Large intestine (tissue), 3 donors: ENCODE measurements around the gene USP49. TPM values are rescaled to one million over a fixed set of nuclear protein-coding genes. Genes with fewer than 3 reads are reported as not detected.

Experiments
- DNase-seq, 2 donors: peaks; one replicate each; pipeline versions ENCODE4 v3.0.0 to v3.0.0-alpha.2; 2013
- H3K27ac ChIP-seq: one replicate; pipeline ENCODE4 v1.5.1; 2013; ENCODE audit warnings: low read length
- H3K27me3 ChIP-seq: 2 replicates; pipeline ENCODE4 v1.6.1; 2013; ENCODE audit warnings: low read length; ENCODE audit not compliant: control insufficient read depth, insufficient read depth
- H3K36me3 ChIP-seq: 2 replicates; pipeline ENCODE4 v1.6.1; 2013; ENCODE audit warnings: low read length; ENCODE audit not compliant: control insufficient read depth, insufficient read depth
- H3K4me1 ChIP-seq: one replicate; pipeline ENCODE4 v1.6.1; 2013; ENCODE audit warnings: low read length; ENCODE audit not compliant: control insufficient read depth, insufficient read depth
- H3K4me3 ChIP-seq: one replicate; pipeline ENCODE4 v1.5.1; 2013; ENCODE audit warnings: low read length
- H3K9me3 ChIP-seq: one replicate; pipeline ENCODE4 v1.6.1; 2013; ENCODE audit warnings: mild to moderate bottlenecking, low read depth, low read length, moderate library complexity; ENCODE audit not compliant: control insufficient read depth
- WGBS: methylation state at CpG from one replicate; pipeline ENCODE4 v1.1.5; 2013; ENCODE audit warnings: low lambda C conversion rate; ENCODE audit not compliant: insufficient coverage; 5-methylcytosine and 5-hydroxymethylcytosine counted together
- polyA plus RNA-seq: library from polyadenylated mRNA; unstranded; fragments of 120-200 nt; gene quantifications from one replicate; pipeline ENCODE4 v1.2.1, GENCODE V29; 2013

The USP49 gene
- polyA plus RNA-seq, 1 donor: 5.3 TPM

DNA sequence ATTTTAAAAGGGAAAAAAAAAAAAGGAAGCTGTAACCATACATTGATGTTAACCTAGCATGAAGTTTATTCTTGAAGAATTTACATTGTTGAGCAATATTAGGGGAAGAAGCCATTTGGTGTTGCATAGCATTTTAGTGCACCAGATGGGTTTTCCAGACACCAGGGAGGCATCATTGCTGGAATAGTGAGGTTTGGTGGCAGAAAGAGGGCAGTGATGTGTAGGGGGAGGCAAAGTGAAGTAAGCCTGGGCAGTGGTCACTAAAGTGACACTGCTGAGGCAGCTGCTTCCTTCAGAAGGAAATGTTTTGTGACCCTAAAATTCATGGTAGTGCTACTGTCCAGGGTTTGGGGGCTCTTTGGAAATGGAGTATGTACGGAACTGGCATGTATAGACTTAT lies 105.1 kb downstream of the USP49 start:
- Histone ChIP-seq H3K27me3 (no peaks in the 10 kb centered on the region), H3K9me3 (no peaks in the 10 kb centered on the region), H3K36me3 (peaks cover 28% of the 10 kb centered on the region), H3K27ac (no peak overlapping the region), H3K4me3 (no peak overlapping the region), H3K4me1 (peaks cover 9% of the 10 kb centered on the region)
- no peak for DNase-seq
- WGBS: no CpG with 5 or more reads among the region's 1 CpG

GRCh38 chr6:41789390-41789724 lies 105.8 kb downstream of the USP49 start:
- no peak for DNase-seq
- Histone ChIP-seq H3K27ac (no peak overlapping the region), H3K9me3 (no peaks in the 10 kb centered on the region), H3K4me1 (peaks cover 9% of the 10 kb centered on the region), H3K4me3 (no peak overlapping the region), H3K27me3 (no peaks in the 10 kb centered on the region), H3K36me3 (peaks cover 28% of the 10 kb centered on the region)
- WGBS: 82% methylated on average over 2 of the region's 3 CpGs

DNA sequence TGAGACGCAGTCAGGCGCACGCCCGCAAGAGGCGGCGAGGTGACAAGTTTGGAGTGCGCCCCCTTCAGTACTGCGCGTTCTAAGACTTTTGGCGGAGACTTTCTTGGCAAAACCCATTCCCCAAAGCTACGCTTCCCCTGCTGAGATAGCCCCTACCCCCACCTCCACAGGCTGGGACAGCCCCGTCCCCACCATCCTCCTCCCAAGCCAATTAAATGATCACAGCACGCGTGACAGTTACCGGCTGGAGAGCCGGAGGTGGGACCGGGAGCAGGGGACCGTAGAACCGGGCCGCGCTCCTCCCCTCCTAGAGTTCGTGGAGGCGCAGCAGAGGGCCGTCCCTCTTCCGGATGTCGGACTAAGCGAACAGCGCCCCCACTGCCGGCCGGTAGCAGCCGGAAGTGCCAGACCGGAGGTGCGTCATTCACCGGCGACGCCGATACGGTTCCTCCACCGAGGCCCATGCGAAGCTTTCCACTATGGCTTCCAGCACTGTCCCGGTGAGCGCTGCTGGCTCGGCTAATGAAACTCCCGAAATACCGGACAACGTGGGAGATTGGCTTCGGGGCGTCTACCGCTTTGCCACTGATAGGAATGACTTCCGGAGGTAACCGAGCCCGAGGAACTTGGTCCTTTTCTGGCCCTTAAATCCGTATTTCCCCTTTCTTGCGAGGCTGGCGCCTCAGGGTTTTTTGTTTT lies 107.8 kb downstream of the USP49 start, which contains the start of gene TOMM6:
Gene TOMM6, plus strand, starts transcription at position 476 of the 699 bp plus-strand sequence. Its CDS starts 4 bp downstream, at position 480.
- Histone ChIP-seq H3K27ac (peak within 1 kb of the TSS; percentile 88), H3K36me3 (peaks cover 26% of the 10 kb centered on the region), H3K27me3 (no peaks in the 10 kb centered on the region), H3K4me1 (peaks cover 9% of the 10 kb centered on the region), H3K9me3 (no peaks in the 10 kb centered on the region), H3K4me3 (peak within 1 kb of the TSS; percentile 99)
- peak; percentile 94 to 96 for DNase-seq
- WGBS: no CpG with 5 or more reads among the region's 55 CpGs

DNA sequence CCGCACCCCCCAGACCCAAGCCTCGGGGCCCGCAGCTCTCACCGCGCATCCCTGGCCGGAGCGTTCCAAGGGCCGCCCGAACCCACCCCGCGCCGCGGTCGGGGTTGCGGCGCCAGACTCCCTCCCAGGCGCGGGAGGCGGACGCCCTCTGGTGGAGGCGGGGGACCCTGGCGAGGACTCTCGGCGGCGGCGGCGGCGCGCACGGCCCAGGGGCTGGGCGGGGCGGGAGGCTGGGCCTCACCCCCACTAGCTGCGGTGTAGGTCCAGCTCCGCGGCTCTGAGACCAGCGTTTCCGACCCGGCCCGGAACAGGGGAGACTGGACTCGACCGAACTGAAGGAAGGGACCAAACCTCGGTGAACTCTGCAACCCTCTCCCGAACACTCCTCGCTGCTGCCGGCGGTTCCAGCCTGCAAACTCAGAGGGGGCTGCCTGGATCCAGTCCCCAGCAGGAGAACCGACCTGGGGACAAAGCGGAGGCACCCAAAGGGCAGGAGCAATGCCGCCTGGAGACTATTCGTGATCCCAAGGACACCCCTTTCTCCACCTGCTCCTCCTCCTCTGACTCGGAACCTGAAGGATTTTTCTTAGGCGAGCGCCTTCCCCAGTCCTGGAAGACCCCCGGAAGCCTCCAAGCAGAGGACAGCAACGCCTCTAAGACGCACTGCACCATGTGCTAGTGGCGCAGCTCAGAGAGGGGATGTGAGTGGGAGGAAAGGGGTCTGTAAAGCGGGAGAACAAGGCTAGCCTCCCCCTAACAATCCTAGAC lies 108.5 kb downstream of the USP49 start:
- Histone ChIP-seq H3K27me3 (no peaks in the 10 kb centered on the region), H3K4me1 (peaks cover 9% of the 10 kb centered on the region), H3K27ac (peak overlapping the region; percentile 88), H3K9me3 (no peaks in the 10 kb centered on the region), H3K36me3 (peaks cover 20% of the 10 kb centered on the region), H3K4me3 (peak overlapping the region; percentile 99)
- no CpG with 5 or more reads among the region's 58 CpGs for WGBS
- peak; percentile 76 to 86 for DNase-seq

DNA sequence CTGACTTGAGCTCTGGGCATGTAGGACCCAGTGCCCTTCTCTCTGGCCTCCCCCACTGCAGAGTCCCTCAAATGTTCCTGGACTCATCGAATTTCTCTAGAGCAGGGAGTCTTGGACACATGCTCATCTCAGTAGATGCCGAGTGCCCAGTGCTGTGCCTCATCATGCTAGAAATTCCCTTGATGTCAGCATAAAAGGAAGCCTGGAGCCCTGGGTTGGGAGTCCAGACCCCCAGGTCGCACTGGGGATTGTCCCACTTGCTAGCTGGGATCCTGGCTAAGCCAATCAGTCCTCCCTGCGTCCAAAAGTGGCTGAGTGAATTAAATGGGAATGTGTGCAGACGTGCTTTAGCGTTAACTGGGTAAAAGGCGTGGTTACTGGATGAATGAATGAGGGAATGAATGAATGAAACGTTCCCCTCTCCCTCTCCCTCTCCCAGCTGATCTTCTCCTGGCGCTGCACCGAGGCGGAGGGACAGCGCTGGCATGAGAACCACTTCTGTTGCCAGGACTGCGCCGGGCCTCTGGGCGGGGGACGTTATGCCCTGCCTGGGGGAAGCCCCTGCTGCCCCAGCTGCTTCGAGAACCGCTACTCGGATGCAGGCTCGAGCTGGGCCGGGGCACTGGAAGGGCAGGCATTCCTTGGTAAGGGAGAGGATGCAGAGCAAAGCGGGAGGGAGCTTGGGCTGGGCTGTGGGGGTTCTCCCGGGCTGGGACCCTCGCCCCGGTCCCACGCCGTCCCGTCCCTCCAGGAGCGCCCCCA lies 109.3 kb downstream of the USP49 start:
- peak overlapping the region; percentile 44 for H3K4me3 ChIP-seq
- no peak for DNase-seq
- no peaks in the 10 kb centered on the region for H3K27me3 ChIP-seq
- H3K9me3 ChIP-seq: no peaks in the 10 kb centered on the region
- H3K36me3 ChIP-seq: peaks cover 15% of the 10 kb centered on the region
- WGBS: no CpG with 5 or more reads among the region's 29 CpGs
- no peak overlapping the region for H3K27ac ChIP-seq
- peaks cover 12% of the 10 kb centered on the region for H3K4me1 ChIP-seq

DNA sequence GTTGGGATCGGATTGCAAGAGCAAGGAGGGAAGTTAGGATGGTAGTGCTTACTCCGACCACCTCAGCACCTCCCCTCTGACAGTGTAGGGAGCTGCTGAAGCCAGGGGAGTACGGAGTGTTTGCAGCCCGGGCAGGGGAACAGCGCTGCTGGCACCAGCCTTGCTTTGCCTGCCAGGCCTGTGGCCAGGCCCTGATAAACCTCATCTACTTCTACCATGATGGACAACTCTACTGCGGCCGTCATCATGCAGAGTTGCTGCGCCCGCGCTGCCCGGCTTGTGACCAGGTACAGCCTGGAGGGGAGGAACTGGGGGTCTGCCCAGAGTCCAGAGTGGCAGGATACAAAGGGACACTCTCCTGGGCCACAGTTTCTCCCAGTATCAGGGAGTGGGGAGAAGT lies 109.9 kb downstream of the USP49 start:
- WGBS: no CpG with 5 or more reads among the region's 11 CpGs
- H3K9me3 ChIP-seq: no peaks in the 10 kb centered on the region
- H3K4me3 ChIP-seq: no peak overlapping the region
- peaks cover 11% of the 10 kb centered on the region for H3K36me3 ChIP-seq
- no peak for DNase-seq
- H3K27ac ChIP-seq: no peak overlapping the region
- peaks cover 12% of the 10 kb centered on the region for H3K4me1 ChIP-seq
- no peaks in the 10 kb centered on the region for H3K27me3 ChIP-seq

DNA sequence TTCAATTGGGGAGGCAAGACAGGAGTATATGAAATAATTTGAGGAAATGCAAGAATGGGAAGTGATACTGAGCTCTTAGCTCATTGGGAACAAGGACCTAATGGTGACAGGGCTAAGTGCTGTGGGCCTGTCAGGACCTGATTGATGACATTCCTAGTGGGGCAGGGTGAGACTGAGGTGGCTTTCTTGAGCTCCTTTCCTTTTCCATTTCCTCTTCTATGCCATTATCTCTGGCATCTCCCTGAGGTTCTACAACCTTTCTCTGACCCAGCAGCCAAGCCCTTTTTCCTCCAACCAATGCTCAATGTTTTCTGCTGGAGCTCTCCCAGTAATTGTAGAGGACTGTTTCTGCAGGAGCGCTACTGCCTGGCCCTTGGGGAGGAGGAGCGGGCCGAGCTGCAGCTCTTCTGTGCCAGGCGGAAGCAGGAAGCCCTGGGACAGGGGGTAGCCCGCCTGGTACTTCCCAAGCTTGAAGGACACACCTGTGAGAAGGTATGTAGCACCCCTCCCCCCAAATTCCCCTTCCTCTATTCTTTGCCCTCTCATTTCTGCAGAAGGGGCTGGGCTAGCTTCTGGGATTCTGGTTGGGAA lies 110.5 kb downstream of the USP49 start:
- Histone ChIP-seq H3K4me3 (no peak overlapping the region), H3K36me3 (peaks cover 7% of the 10 kb centered on the region), H3K4me1 (peaks cover 12% of the 10 kb centered on the region), H3K27ac (no peak overlapping the region), H3K27me3 (no peaks in the 10 kb centered on the region), H3K9me3 (no peaks in the 10 kb centered on the region)
- no CpG with 5 or more reads among the region's 5 CpGs for WGBS
- DNase-seq: no peak

- Histone ChIP-seq H3K4me3 (no peak overlapping the region), H3K36me3 (no peaks in the 10 kb centered on the region), H3K4me1 (peaks cover 12% of the 10 kb centered on the region), H3K9me3 (no peaks in the 10 kb centered on the region), H3K27ac (no peak overlapping the region), H3K27me3 (no peaks in the 10 kb centered on the region)
- no peak for DNase-seq
- no CpG with 5 or more reads among the region's 6 CpGs for WGBS
Observed at GRCh38 chr6:41783106-41783780, 111.9 kb downstream of the USP49 start.

DNA sequence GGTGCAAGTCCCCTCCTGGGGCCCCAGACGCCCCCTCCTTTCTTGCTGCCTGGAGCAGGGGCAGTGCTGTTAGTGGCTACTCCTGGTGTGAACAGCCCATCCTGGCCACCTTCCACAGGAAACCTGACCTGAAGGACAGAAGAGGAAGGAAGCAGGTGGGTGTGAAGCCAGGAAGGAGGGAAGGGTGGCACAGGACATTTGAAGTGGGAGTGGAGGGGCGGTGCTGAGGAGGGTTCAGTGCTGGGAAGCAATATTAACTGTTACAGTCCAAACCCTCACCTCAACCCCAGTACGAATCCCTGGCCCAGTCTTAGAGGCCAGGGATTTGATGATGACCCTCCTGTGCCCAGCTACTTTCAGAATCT lies 113.8 kb downstream of the USP49 start:
- Histone ChIP-seq H3K9me3 (no peaks in the 10 kb centered on the region), H3K4me3 (peak overlapping the region; percentile 76), H3K27ac (no peak overlapping the region), H3K36me3 (peaks cover 6% of the 10 kb centered on the region), H3K27me3 (no peaks in the 10 kb centered on the region), H3K4me1 (peaks cover 12% of the 10 kb centered on the region)
- no CpG with 5 or more reads among the region's 3 CpGs for WGBS
- no peak for DNase-seq
